ENCODE data around the gene CDC42EP4. TPM values are rescaled to one million over a fixed set of nuclear protein-coding genes. Genes with fewer than 3 reads are reported as not detected.
A peak's percentile ranks its signal among the peaks of the same experiment; 100 is the strongest.

Gene CDC42EP4
- total and polyA plus RNA-seq, 7 donors, result 10.7 to 24.4 (median 18.3) TPM

- 41 to 52% (median 43%) methylated on average over 11 of the region's 11 CpGs for WGBS, 3 donors
- peak overlapping the region; percentile 60 for H3K4me3 ChIP-seq
- no peak for TF ChIP-seq CTCF (IDR thresholded peaks at IDR 0.05)
Measured at GRCh38 chr17:73305845-73306836, 5.7 kb downstream of the CDC42EP4 start.

GRCh38 chr17:73304971-73305812 is 6.6 kb downstream of the CDC42EP4 start:
- Histone ChIP-seq H3K4me3 (peak overlapping the region; percentile 60), H3K9me3 (no peaks in the 10 kb centered on the region), H3K27me3 (ENCODE audit: insufficient read depth in 3 of 3, low read length in 2 of 3) (no peaks in the 10 kb centered on the region), H3K27ac (peak overlapping the region; percentile 87), H3K4me1 (peaks cover 39% of the 10 kb centered on the region), H3K36me3 (ENCODE audit: insufficient read depth in 1 of 2, low read depth in 1 of 2) (no peaks in the 10 kb centered on the region)
- 10 to 16% (median 13%) methylated on average over 16 of the region's 16 CpGs for WGBS, 3 donors
- peak; percentile 72 to 79 for DNase-seq
- TF ChIP-seq CTCF (IDR thresholded peaks at IDR 0.05), result peak; percentile 25
- peak; percentile 56 to 70 (median 66) for ATAC-seq
- intact Hi-C loops (cut with DNase I), result no loop called here

More at GRCh38 chr17:73305845-73306836, 5.7 kb downstream of the CDC42EP4 start:
- no peaks in the 10 kb centered on the region for H3K27me3 ChIP-seq (ENCODE audit: insufficient read depth in 3 of 3, low read length in 2 of 3)
- no peak for DNase-seq
- no peak for ATAC-seq
- peak overlapping the region; percentile 87 for H3K27ac ChIP-seq
- H3K4me1 ChIP-seq, result peaks cover 39% of the 10 kb centered on the region
- intact Hi-C loops (cut with DNase I), result no loop called here
- H3K36me3 ChIP-seq (ENCODE audit: insufficient read depth in 1 of 2, low read depth in 1 of 2), result no peaks in the 10 kb centered on the region
- no peaks in the 10 kb centered on the region for H3K9me3 ChIP-seq

- Histone ChIP-seq H3K9me3 (no peaks in the 10 kb centered on the region), H3K36me3 (ENCODE audit: insufficient read depth in 1 of 2, low read depth in 1 of 2) (no peaks in the 10 kb centered on the region), H3K27ac (peak overlapping the region; percentile 87), H3K4me1 (peaks cover 39% of the 10 kb centered on the region), H3K4me3 (peak overlapping the region; percentile 60), H3K27me3 (ENCODE audit: insufficient read depth in 3 of 3, low read length in 2 of 3) (no peaks in the 10 kb centered on the region)
- intact Hi-C loops (cut with DNase I), result no loop called here
- WGBS, 3 donors, result 44 to 51% (median 46%) methylated on average over 8 of the region's 8 CpGs
- DNase-seq (no peak), ATAC-seq (peak in 1 of 4 donors; percentile 9)
- no peak for TF ChIP-seq CTCF (IDR thresholded peaks at IDR 0.05)
Measured at GRCh38 chr17:73304438-73304837, 7.4 kb downstream of the CDC42EP4 start.

GRCh38 chr17:73302189-73302588 is 9.6 kb downstream of the CDC42EP4 start:
- Histone ChIP-seq H3K4me1 (peaks cover 48% of the 10 kb centered on the region), H3K9me3 (no peaks in the 10 kb centered on the region), H3K36me3 (ENCODE audit: insufficient read depth in 1 of 2, low read depth in 1 of 2) (no peaks in the 10 kb centered on the region), H3K27me3 (ENCODE audit: insufficient read depth in 3 of 3, low read length in 2 of 3) (no peaks in the 10 kb centered on the region), H3K4me3 (no peak overlapping the region), H3K27ac (no peak overlapping the region)
- no peak for TF ChIP-seq CTCF (IDR thresholded peaks at IDR 0.05)
- WGBS, 3 donors, result 32 to 50% (median 33%) methylated on average over 3 of the region's 3 CpGs
- intact Hi-C loops (cut with DNase I), result no loop called here
- ATAC-seq (no peak), DNase-seq (no peak)
